Measurements from ENCODE around the gene IDH3B.
"Not testable (repeated sequence)": the region's sequence is repeated elsewhere in the genome, so short reads cannot be mapped to it uniquely, and the experiment has no call there.

The IDH3B gene

DNA sequence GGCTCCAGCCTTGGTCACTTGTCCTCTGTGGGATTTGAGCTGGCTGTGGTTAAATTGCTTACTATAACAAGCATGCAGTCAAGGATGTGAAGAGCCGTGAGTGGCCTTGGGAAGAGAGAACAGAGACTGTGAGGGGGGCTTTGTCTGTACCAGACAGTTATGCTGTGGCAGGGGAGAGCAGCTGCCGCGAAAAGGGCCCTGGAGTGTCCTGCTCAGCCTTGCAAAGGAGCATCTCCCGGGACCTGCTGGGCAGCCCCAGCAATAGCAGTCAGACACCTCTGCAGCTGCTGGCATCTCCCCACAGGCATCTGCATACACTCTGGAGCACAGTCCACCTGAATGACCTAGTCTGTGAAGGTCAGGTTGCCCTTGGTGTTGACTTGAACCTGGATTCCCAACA, 34.9 kb upstream of the IDH3B start:
- DNase-seq (ENCODE audit: extremely low read depth, low read depth) = no peak

GRCh38 chr20:2698186-2698817, 34.3 kb upstream of the IDH3B start:
- no peak for DNase-seq (ENCODE audit: extremely low read depth, low read depth)
- TF ChIP-seq, protein P1, sequence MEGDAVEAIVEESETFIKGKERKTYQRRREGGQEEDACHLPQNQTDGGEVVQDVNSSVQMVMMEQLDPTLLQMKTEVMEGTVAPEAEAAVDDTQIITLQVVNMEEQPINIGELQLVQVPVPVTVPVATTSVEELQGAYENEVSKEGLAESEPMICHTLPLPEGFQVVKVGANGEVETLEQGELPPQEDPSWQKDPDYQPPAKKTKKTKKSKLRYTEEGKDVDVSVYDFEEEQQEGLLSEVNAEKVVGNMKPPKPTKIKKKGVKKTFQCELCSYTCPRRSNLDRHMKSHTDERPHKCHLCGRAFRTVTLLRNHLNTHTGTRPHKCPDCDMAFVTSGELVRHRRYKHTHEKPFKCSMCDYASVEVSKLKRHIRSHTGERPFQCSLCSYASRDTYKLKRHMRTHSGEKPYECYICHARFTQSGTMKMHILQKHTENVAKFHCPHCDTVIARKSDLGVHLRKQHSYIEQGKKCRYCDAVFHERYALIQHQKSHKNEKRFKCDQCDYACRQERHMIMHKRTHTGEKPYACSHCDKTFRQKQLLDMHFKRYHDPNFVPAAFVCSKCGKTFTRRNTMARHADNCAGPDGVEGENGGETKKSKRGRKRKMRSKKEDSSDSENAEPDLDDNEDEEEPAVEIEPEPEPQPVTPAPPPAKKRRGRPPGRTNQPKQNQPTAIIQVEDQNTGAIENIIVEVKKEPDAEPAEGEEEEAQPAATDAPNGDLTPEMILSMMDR (IDR thresholded peaks at IDR 0.05; ENCODE audit: low read depth, low read length) = no peak

More for the DNA sequence above, 34.9 kb upstream of the IDH3B start:
- TF ChIP-seq, protein P1 (IDR thresholded peaks at IDR 0.05; ENCODE audit: low read depth, low read length) = no peak

- TF ChIP-seq, protein P1 (IDR thresholded peaks at IDR 0.05; ENCODE audit: low read depth, low read length) = no peak
- DNase-seq (ENCODE audit: extremely low read depth, low read depth) = no peak
Measured at GRCh38 chr20:2697768-2698167, 33.8 kb upstream of the IDH3B start.

GRCh38 chr20:2696646-2697045, 32.6 kb upstream of the IDH3B start:
- TF ChIP-seq, protein P1 (IDR thresholded peaks at IDR 0.05; ENCODE audit: low read depth, low read length) = no peak
- no peak for DNase-seq (ENCODE audit: extremely low read depth, low read depth)

DNA sequence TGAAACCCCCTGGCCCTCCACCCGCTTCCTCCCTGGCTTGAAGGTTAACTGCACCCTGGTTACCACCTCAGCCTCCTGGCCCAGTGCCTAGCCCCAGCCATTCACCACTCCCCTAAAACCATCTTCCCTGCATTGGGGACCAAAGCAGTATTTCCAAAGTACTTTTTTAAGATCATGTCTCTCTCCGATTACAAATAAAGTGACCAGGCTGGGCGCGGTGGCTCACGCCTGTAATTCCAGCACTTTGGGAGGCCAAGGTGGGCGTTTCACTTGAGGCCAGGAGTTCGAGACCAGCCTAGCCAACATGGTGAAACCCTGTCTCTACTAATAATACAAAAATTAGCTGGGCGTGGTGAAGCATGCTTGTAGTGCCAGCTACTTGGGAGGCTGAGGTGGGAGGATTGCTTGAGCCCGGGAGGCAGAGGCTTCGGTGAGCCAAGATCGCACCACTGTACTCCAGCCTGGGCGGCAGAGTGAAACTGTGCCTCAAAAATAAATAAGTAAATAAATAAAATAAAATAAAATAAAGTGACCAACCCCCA, 32.0 kb upstream of the IDH3B start:
- DNase-seq (ENCODE audit: extremely low read depth, low read depth) = not testable (repeated sequence)

GRCh38 chr20:2695206-2695983, 31.4 kb upstream of the IDH3B start:
- TF ChIP-seq, protein P1 (IDR thresholded peaks at IDR 0.05; ENCODE audit: low read depth, low read length) = no peak
- no peak for DNase-seq (ENCODE audit: extremely low read depth, low read depth)

DNA sequence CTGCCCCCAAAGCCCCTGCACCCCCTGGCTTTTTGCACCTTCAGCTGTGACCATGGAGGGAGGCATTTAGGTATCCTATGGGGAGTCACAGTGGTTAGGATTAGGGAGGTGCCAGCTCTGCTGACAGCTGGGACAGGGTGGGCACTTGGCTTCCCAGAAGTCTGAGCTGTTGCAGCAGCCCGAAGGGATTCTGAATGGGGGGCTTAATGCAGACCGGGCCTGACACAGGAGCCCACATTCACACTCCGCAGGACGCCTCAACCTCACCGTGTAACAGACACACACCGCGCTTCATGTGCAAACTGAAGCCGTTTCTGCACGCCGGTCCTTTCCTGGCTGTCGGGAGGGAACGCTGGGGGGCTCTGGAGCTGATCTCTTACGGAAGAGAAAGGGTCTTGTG, 30.5 kb upstream of the IDH3B start:
- TF ChIP-seq, protein P1 (IDR thresholded peaks at IDR 0.05; ENCODE audit: low read depth, low read length) = no peak
- no peak for DNase-seq (ENCODE audit: extremely low read depth, low read depth)
